Motor neuron (in vitro differentiated cells): ENCODE measurements around the gene PDGFD. TPM values are rescaled to one million over a fixed set of nuclear protein-coding genes. Genes with fewer than 3 reads are reported as not detected.

Experiments
- ATAC-seq, 8 experiments: fragments of 200-7000 bp; cut with Tn5 transposase; replicated peaks in 6 of 8; 2 replicates each; pipeline ENCODE4 v1.8.0; 2021; ENCODE audit warnings: mild to moderate bottlenecking in 8 of 8, moderate library complexity in 8 of 8
- H3K27ac ChIP-seq, 2 donors: fragments of 250-450 bp; sonication (Bioruptor Pico); 2 replicates each; pipeline ENCODE4 v1.9.0; 2021; ENCODE audit warnings: antibody characterized with exemption in 2 of 2, mild to moderate bottlenecking in 2 of 2, moderate library complexity in 1 of 2
- H3K4me1 ChIP-seq, 2 donors: fragments of 250-450 bp; sonication (Bioruptor Pico); replicated peaks in 1 of 2; 2 replicates each; pipeline ENCODE4 v1.6.1; 2021; ENCODE audit warnings: antibody characterized with exemption in 2 of 2, mild to moderate bottlenecking in 2 of 2, moderate library complexity in 1 of 2
- H3K4me3 ChIP-seq, 5 donors: fragments of 250-450 bp; sonication (Bioruptor Pico); 2 replicates each; pipeline ENCODE4 v1.9.0; 2021; ENCODE audit warnings: antibody characterized with exemption in 5 of 5, mild to moderate bottlenecking in 5 of 5, moderate library complexity in 4 of 5
- WGBS, 10 experiments: fragments of 450-650 bp; shearing (Covaris generic); methylation state at CpG; one replicate each; pipeline ENCODE4 v1.0.0; 2022; 5-methylcytosine and 5-hydroxymethylcytosine counted together
- in situ Hi-C, 9 experiments: fragments of 400-800 bp; cut with MboI; loops; one replicate each; pipeline ENCODE4 v1.15.0; 2021; ENCODE audit warnings: low sequenced_read_pairs in 9 of 9, low pct_unique_long_range_greater_than_20kb in 2 of 9; ENCODE audit not compliant: unreplicated experiment in 9 of 9
- total RNA-seq, 8 experiments: library from RNA; unstranded; fragments of 300-600 nt; gene quantifications; 2 replicates each; pipeline versions ENCODE4 v1.2.3 to v1.2.4, GENCODE V29; 2022

PDGFD gene
- total RNA-seq, 8 experiments from 2014 or later = 0.43 to 23.1 (median 3.0) TPM

- ATAC-seq = no peak
- H3K27ac ChIP-seq = no peak overlapping the region
- peaks cover 0 to 13% of the 10 kb centered on the region in 2 donors for H3K4me1 ChIP-seq
- in situ Hi-C loops = loop anchor here in 1 of 9 experiments (25.0 kb wide), 1 partner anchor 190 kb away; no protein-coding TSS in a partner anchor
- no peak overlapping the region for H3K4me3 ChIP-seq
- 43 to 100% (median 80%) methylated on average over 2 to 3 of the region's 3 CpGs for WGBS, 10 experiments
Observed at GRCh38 chr11:103946793-103947545, 217.0 kb downstream of the PDGFD start.

DNA sequence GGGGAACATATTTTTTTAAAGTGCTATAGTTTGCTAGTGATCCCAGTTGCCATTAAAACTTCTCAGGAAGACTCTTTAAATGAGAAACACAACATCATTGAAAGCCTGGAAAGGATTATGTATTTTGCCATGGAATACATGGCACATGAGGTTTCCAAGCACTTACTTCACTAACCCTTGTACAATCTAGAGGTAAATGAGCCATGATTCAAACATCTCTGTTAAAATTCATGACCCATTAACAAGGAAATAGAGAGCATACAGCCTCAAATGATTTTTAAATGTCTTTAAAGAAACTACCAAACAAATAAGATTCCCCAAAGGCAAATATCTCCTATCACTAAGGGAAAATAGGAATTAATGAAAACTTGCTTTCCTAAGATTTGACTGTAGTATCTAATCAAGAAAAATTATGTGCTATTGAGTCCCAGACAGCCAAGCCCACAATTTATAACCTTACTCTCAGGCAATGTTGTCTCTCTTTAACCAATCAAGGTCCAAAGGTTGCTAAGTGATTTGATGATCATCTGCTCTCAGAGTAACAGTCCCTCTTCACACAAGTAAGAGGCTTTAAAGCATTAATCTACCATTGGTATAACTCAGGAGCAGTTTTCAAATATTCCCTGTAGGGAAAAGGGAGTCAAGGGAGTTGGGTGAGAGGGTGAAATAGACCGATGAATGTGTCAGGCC is 219.6 kb downstream of the PDGFD start:
- Histone ChIP-seq H3K27ac (no peak overlapping the region), H3K4me3 (no peak overlapping the region), H3K4me1 (peaks cover 0 to 13% of the 10 kb centered on the region in 2 donors)
- ATAC-seq = peak in 3 of 8 experiments; percentile 12 to 77 (median 26)
- in situ Hi-C loops = loop anchor here in 1 of 9 experiments (25.0 kb wide), 1 partner anchor 193 kb away; no protein-coding TSS in a partner anchor
- WGBS, 10 experiments = 63 to 100% (median 93%) methylated on average over 1 of the region's 1 CpG; no CpG with 5 or more reads in 4 of the 10 experiments

GRCh38 chr11:103942646-103943045 is 221.3 kb downstream of the PDGFD start:
- no peak overlapping the region for H3K4me3 ChIP-seq
- ATAC-seq = no peak
- no peak overlapping the region for H3K27ac ChIP-seq
- peaks cover 0 to 7% of the 10 kb centered on the region in 2 donors for H3K4me1 ChIP-seq
- 67 to 100% (median 100%) methylated on average over 1 of the region's 1 CpG; no CpG with 5 or more reads in 1 of the 10 experiments for WGBS, 10 experiments
- in situ Hi-C loops = loop anchor here in 1 of 9 experiments (25.0 kb wide), 1 partner anchor 195 kb away; no protein-coding TSS in a partner anchor

GRCh38 chr11:103940551-103940950 is 223.4 kb downstream of the PDGFD start:
- H3K4me3 ChIP-seq = no peak overlapping the region
- no peak overlapping the region for H3K27ac ChIP-seq
- 60 to 100% (median 78%) methylated on average over 1 to 2 of the region's 2 CpGs for WGBS, 10 experiments
- peaks cover 0 to 7% of the 10 kb centered on the region in 2 donors for H3K4me1 ChIP-seq
- ATAC-seq = no peak
- in situ Hi-C loops = loop anchor here in 1 of 9 experiments (25.0 kb wide), 1 partner anchor 197 kb away; no protein-coding TSS in a partner anchor

GRCh38 chr11:103939694-103940093 is 224.3 kb downstream of the PDGFD start:
- no peak for ATAC-seq
- WGBS, 10 experiments = 78 to 100% (median 93%) methylated on average over 1 to 3 of the region's 3 CpGs
- H3K4me1 ChIP-seq = peaks cover 0 to 5% of the 10 kb centered on the region in 2 donors
- H3K27ac ChIP-seq = no peak overlapping the region
- in situ Hi-C loops = loop anchor here in 1 of 9 experiments (25.0 kb wide), 1 partner anchor 198 kb away; no protein-coding TSS in a partner anchor
- H3K4me3 ChIP-seq = no peak overlapping the region

GRCh38 chr11:103936059-103936458 is 227.9 kb downstream of the PDGFD start:
- Histone ChIP-seq H3K4me1 (no peaks in the 10 kb centered on the region), H3K27ac (no peak overlapping the region), H3K4me3 (no peak overlapping the region)
- in situ Hi-C loops = loop anchor here in 1 of 9 experiments (25.0 kb wide), 1 partner anchor 201 kb away; no protein-coding TSS in a partner anchor
- no peak for ATAC-seq
- 17 to 100% (median 40%) methylated on average over 1 of the region's 1 CpG; no CpG with 5 or more reads in 3 of the 10 experiments for whole genome bisulfite sequencing, 10 experiments

- H3K4me3 ChIP-seq = no peak overlapping the region
- WGBS, 10 experiments = 40 to 100% (median 94%) methylated on average over 1 to 2 of the region's 2 CpGs; no CpG with 5 or more reads in 4 of the 10 experiments
- no peak overlapping the region for H3K27ac ChIP-seq
- in situ Hi-C loops = loop anchor here in 1 of 9 experiments (25.0 kb wide), 1 partner anchor 202 kb away; no protein-coding TSS in a partner anchor
- no peaks in the 10 kb centered on the region for H3K4me1 ChIP-seq
- no peak for ATAC-seq
Observed at GRCh38 chr11:103935219-103935618, 228.7 kb downstream of the PDGFD start.

- Histone ChIP-seq H3K4me3 (no peak overlapping the region), H3K4me1 (peaks cover 10 to 21% of the 10 kb centered on the region in 2 donors), H3K27ac (no peak overlapping the region)
- in situ Hi-C loops = loop anchor here in 1 of 9 experiments (25.0 kb wide), 1 partner anchor 208 kb away; no protein-coding TSS in a partner anchor
- 50 to 100% (median 92%) methylated on average over 1 to 3 of the region's 3 CpGs; no CpG with 5 or more reads in 1 of the 10 experiments for WGBS, 10 experiments
- ATAC-seq = no peak
Observed at GRCh38 chr11:103929170-103929903, 234.6 kb downstream of the PDGFD start.

DNA sequence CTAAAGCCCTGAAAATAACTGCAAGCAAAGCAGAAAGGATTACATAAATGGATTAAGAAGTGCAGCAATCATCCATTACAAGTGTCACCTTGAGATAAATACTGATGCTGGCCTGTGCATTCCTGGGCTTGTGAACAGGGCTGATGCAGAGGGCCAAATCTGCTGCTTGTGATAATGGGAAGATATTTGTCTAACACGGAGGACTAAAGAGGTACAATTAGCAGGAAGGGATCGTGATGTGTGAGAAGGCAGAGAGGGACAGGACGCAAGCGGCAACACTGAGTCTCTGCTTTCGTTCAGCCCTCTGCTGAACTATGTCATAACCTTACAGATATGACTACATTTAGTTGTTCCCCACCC is 235.2 kb downstream of the PDGFD start:
- no peak overlapping the region for H3K4me3 ChIP-seq
- ATAC-seq = peak in 5 of 8 experiments; percentile 65 to 77 (median 73)
- in situ Hi-C loops = loop anchor here in 1 of 9 experiments (25.0 kb wide), 1 partner anchor 209 kb away; no protein-coding TSS in a partner anchor
- peaks cover 10 to 21% of the 10 kb centered on the region in 2 donors for H3K4me1 ChIP-seq
- no peak overlapping the region for H3K27ac ChIP-seq
- WGBS, 10 experiments = 75 to 95% (median 86%) methylated on average over 1 to 5 of the region's 5 CpGs; no CpG with 5 or more reads in 3 of the 10 experiments

DNA sequence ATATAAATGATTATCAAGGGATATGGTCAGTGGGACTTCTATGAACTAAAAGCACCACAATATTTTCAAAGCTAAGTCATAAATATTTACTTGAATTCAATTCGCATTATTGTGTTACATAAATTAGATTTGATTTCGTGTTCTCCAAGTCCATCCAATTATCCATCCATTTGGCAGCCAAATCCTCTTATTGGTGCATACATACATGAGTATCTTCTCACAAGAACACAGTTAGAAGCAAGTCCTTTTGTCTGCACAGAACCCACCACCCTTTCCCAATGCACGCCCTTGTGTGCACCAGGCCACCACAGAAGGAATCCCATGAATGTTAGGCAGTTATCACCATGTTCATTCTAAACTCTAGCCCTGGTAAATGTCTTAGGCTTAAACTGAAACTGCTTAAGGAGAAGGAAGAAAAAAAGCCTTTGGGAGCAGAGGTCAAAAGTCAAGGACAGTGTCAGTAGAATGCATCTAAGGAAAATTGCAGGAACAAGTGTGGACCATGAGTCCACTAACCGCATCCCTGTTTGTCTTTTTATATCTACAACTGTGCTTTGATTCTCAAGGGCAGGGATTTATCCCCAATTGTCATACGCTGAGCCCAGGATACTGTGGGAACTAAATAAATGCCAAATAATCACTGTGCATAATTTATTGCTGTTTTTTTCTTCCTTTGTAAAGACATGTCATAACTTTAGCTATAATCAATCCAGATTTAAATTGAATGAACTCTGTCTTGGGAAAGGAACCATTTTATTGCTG is 235.7 kb downstream of the PDGFD start:
- in situ Hi-C loops = loop anchor here in 1 of 9 experiments (25.0 kb wide), 1 partner anchor 209 kb away; no protein-coding TSS in a partner anchor
- peak in 4 of 8 experiments; percentile 43 to 63 (median 59) for ATAC-seq
- Histone ChIP-seq H3K27ac (no peak overlapping the region), H3K4me3 (no peak overlapping the region), H3K4me1 (peaks cover 10 to 21% of the 10 kb centered on the region in 2 donors)
- WGBS, 10 experiments = 49 to 100% (median 89%) methylated on average over 1 to 5 of the region's 5 CpGs

- peak in 4 of 8 experiments; percentile 21 to 62 (median 56) for ATAC-seq
Observed at GRCh38 chr11:103927535-103927934, 236.4 kb downstream of the PDGFD start.

More at GRCh38 chr11:103927535-103927934, 236.4 kb downstream of the PDGFD start:
- in situ Hi-C loops = loop anchor here in 1 of 9 experiments (25.0 kb wide), 1 partner anchor 210 kb away; no protein-coding TSS in a partner anchor
- 6 to 100% (median 86%) methylated on average over 1 to 2 of the region's 2 CpGs; no CpG with 5 or more reads in 1 of the 10 experiments for WGBS, 10 experiments
- no peak overlapping the region for H3K4me3 ChIP-seq
- peaks cover 10 to 21% of the 10 kb centered on the region in 2 donors for H3K4me1 ChIP-seq
- no peak overlapping the region for H3K27ac ChIP-seq
